ENCODE results near the gene NFIB. TPM values are rescaled to one million over a fixed set of nuclear protein-coding genes. Genes with fewer than 3 reads are reported as not detected.

The NFIB gene
- polyA plus RNA-seq, 1 of the 3 experiments (the other 2 are of a cell fraction): 9.2 TPM

DNA sequence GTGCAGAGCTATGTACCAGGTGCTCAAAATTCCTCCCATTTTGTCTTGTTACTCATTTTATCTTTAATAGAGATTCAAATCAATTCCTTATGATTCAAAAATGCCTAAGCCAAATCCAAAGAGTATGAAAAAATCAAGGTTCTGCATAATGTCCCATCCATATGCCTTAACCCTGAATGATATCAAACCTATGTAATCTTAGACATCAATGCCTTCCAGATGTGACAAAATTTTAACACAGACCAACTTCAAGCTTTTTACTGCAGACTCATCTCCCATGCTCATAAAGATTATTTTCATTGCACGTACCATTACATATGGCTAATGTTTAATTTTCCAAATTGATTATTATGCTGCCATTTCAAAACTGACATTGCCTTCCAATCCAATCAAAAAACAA lies 122.4 kb downstream of the NFIB start:
- no peak for DNase-seq
- no peaks in the 10 kb centered on the region for H3K27me3 ChIP-seq (ENCODE audit: insufficient read depth)
- no peak overlapping the region for H2AFZ ChIP-seq (ENCODE audit: low read depth)
- no peak overlapping the region for H3K4me3 ChIP-seq (ENCODE audit: low read depth in 2 of 2, low read length in 1 of 2)
- peaks cover 76% of the 10 kb centered on the region for H3K79me2 ChIP-seq (ENCODE audit: insufficient read depth)
- no peaks in the 10 kb centered on the region for H3K9me2 ChIP-seq
- ChIA-PET POLR2A (no interaction called here), CTCF (interaction anchor here (1.4 kb wide), 1 partner anchor 79 kb away, joined by 5 read pairs; no protein-coding TSS in a partner anchor)
- no peaks in the 10 kb centered on the region for H3K9me3 ChIP-seq
- WGBS (ENCODE audit: low lambda C conversion rate): 84% methylated on average over 1 of the region's 1 CpG
- H3K9ac ChIP-seq: no peak overlapping the region
- H3K4me2 ChIP-seq: no peak overlapping the region
- H3K4me1 ChIP-seq (ENCODE audit: control insufficient read depth in 1 of 2, insufficient read depth in 2 of 2, low read depth in 1 of 2, low read length in 1 of 2): peaks cover 10 to 33% of the 10 kb centered on the region in 2 experiments; a peak in 3 of 4 replicates
- H3F3A ChIP-seq (replicated peaks; ENCODE audit: insufficient read depth): no peaks in the 10 kb centered on the region
- H4K20me1 ChIP-seq (ENCODE audit: insufficient read depth): peaks cover 11% of the 10 kb centered on the region; the same call in 1 of the 2 replicates
- TF ChIP-seq EP300 (IDR thresholded peaks at IDR 0.05; ENCODE audit: borderline replicate concordance in 1 of 2, low read depth in 1 of 2, low read length in 1 of 2) (peak in 1 of 2 experiments; percentile 70; a peak in 2 of 4 replicates), GATA2 (CRISPR knock-in tag; IDR thresholded peaks at IDR 0.05) (peak; percentile 51; the same call in 1 of the 2 replicates), TCF12 (IDR thresholded peaks at IDR 0.05) (0 out of 2 replicates have a peak, but pooled peaks have one; percentile 23), GABPA (IDR thresholded peaks at IDR 0.05; ENCODE audit: low read depth) (no peak), RCOR1 (IDR thresholded peaks at IDR 0.05; ENCODE audit: low read length) (no peak; the same call in 1 of the 2 replicates), FOSL2 (IDR thresholded peaks at IDR 0.05; ENCODE audit: borderline replicate concordance, low read depth) (no peak), SIN3A (IDR thresholded peaks at IDR 0.05; ENCODE audit: borderline replicate concordance, low read depth, low read length) (no peak), EZH2phosphoT487 (IDR thresholded peaks at IDR 0.05; ENCODE audit: borderline replicate concordance, low read depth) (no peak), FOXJ3 (CRISPR knock-in tag; IDR thresholded peaks at IDR 0.05) (no peak), CHD2 (IDR thresholded peaks at IDR 0.05; ENCODE audit: low read length, partially characterized antibody) (no peak), MXI1 (IDR thresholded peaks at IDR 0.05; ENCODE audit: low read depth, low read length) (no peak), ELF1 (IDR thresholded peaks at IDR 0.05) (no peak), TAF1 (IDR thresholded peaks at IDR 0.05; ENCODE audit: borderline replicate concordance, low read depth, low read length) (no peak), MEF2A (IDR thresholded peaks at IDR 0.05; ENCODE audit: borderline replicate concordance, low read depth) (no peak)
- TF ChIP-seq, protein P1, sequence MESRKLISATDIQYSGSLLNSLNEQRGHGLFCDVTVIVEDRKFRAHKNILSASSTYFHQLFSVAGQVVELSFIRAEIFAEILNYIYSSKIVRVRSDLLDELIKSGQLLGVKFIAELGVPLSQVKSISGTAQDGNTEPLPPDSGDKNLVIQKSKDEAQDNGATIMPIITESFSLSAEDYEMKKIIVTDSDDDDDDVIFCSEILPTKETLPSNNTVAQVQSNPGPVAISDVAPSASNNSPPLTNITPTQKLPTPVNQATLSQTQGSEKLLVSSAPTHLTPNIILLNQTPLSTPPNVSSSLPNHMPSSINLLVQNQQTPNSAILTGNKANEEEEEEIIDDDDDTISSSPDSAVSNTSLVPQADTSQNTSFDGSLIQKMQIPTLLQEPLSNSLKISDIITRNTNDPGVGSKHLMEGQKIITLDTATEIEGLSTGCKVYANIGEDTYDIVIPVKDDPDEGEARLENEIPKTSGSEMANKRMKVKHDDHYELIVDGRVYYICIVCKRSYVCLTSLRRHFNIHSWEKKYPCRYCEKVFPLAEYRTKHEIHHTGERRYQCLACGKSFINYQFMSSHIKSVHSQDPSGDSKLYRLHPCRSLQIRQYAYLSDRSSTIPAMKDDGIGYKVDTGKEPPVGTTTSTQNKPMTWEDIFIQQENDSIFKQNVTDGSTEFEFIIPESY (IDR thresholded peaks at IDR 0.05; ENCODE audit: borderline replicate concordance, low read depth): no peak
- TF ChIP-seq, protein P2, sequence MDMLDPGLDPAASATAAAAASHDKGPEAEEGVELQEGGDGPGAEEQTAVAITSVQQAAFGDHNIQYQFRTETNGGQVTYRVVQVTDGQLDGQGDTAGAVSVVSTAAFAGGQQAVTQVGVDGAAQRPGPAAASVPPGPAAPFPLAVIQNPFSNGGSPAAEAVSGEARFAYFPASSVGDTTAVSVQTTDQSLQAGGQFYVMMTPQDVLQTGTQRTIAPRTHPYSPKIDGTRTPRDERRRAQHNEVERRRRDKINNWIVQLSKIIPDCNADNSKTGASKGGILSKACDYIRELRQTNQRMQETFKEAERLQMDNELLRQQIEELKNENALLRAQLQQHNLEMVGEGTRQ (IDR thresholded peaks at IDR 0.05; ENCODE audit: borderline replicate concordance, low read depth, low read length): no peak
- TF ChIP-seq, protein P3, sequence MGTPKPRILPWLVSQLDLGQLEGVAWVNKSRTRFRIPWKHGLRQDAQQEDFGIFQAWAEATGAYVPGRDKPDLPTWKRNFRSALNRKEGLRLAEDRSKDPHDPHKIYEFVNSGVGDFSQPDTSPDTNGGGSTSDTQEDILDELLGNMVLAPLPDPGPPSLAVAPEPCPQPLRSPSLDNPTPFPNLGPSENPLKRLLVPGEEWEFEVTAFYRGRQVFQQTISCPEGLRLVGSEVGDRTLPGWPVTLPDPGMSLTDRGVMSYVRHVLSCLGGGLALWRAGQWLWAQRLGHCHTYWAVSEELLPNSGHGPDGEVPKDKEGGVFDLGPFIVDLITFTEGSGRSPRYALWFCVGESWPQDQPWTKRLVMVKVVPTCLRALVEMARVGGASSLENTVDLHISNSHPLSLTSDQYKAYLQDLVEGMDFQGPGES (IDR thresholded peaks at IDR 0.05; ENCODE audit: low read depth, low read length): no peak
- no peak overlapping the region for H3K27ac ChIP-seq (ENCODE audit: low read depth in 2 of 2, low read length in 1 of 2)
- H3K36me3 ChIP-seq (replicated peaks in 1 of 2; ENCODE audit: control insufficient read depth in 1 of 2, insufficient read depth in 2 of 2, low read length in 1 of 2): no peaks in the 10 kb centered on the region

Measured in SK-N-SH (cell line).